K562 (cell line): ENCODE data around the gene ATP1A2. TPM values are rescaled to one million over a fixed set of nuclear protein-coding genes. Genes with fewer than 3 reads are reported as not detected.
"Not testable (repeated sequence)": the region's sequence is repeated elsewhere in the genome, so short reads cannot be mapped to it uniquely, and the experiment has no call there.

ENCODE experiments used
- ATAC-seq: fragments of 200-7000 bp; cut with Tn5 transposase; 3 replicates; pipeline ENCODE4 v1.9.1; 2020; ENCODE audit warnings: moderate library complexity
- BruUV-seq: library from RNA; stranded (reverse); fragments of 400-500 nt; replicated peaks from 2 replicates; lab custom pipeline; 2021; lab: Mats Ljungman, UMichigan
- CTCF ChIA-PET: fragments of 300-600 bp; formaldehyde crosslinking; extraction: SDS; loops from one replicate; lab custom pipeline; 2021; ENCODE audit warnings: low intra/inter-chr PET ratio; lab: Yijun Ruan, JAX
- POLR2A ChIA-PET: fragments of 300-600, 350-650 bp; sonication (Branson Sonifier 250); formaldehyde crosslinking; extraction: SDS; loops from one replicate; lab custom pipeline; 2021; ENCODE audit warnings: antibody characterized with exemption, inconsistent platforms; lab: Yijun Ruan, JAX
- DNase-seq, 4 experiments: peaks; one replicate each; pipeline versions ENCODE4 v3.0.0 to v3.0.0-alpha.2; 2011 to 2018; ENCODE audit warnings: low spot score in 3 of 4, mixed read lengths in 3 of 4; ENCODE audit errors: extremely low read depth in 1 of 4
- FAIRE-seq: peaks from 2 replicates; lab custom pipeline; 2011; peaks lifted over from hg19 to GRCh38; lab: Jason Lieb, UNC
- H2AFZ ChIP-seq: 2 replicates; pipeline ENCODE4 v1.6.0; 2011; ENCODE audit warnings: low read depth, low read length, control low read depth, inconsistent platforms
- H3K27ac ChIP-seq: fragments of 200-600 bp; 3 replicates; pipeline ENCODE4 v1.8.0; 2011; ENCODE audit warnings: low read depth, mild to moderate bottlenecking, control low read depth, inconsistent platforms, low read length, moderate library complexity, mixed read lengths; ENCODE audit errors: extremely low read depth
- H3K27me3 ChIP-seq, 2 experiments: fragments of 300-600 bp in 1 of 2; 2 replicates in 1 of 2; 3 replicates in 1 of 2; pipeline versions ENCODE4 v1.6.0 to v1.8.0; 2011; ENCODE audit warnings: inconsistent platforms in 2 of 2, low read length in 2 of 2, mild to moderate bottlenecking in 1 of 2, mixed read lengths in 1 of 2, moderate library complexity in 1 of 2; ENCODE audit not compliant: control insufficient read depth in 2 of 2, insufficient read depth in 2 of 2
- H3K36me3 ChIP-seq: fragments of 300-600 bp; 3 replicates; pipeline ENCODE4 v1.8.0; 2011; ENCODE audit warnings: mild to moderate bottlenecking, low read length, inconsistent platforms; ENCODE audit not compliant: control insufficient read depth, insufficient read depth
- H3K4me1 ChIP-seq, 2 experiments: fragments of 200-600 bp in 1 of 2; replicated peaks in 1 of 2; 2 replicates in 1 of 2; 3 replicates in 1 of 2; pipeline versions ENCODE4 v1.5.1 to v1.8.0; 2011; ENCODE audit warnings: inconsistent platforms in 2 of 2, low read length in 2 of 2, mild to moderate bottlenecking in 1 of 2, mixed read lengths in 1 of 2, moderate library complexity in 1 of 2; ENCODE audit not compliant: control insufficient read depth in 2 of 2, insufficient read depth in 2 of 2
- H3K4me2 ChIP-seq: 2 replicates; pipeline ENCODE4 v1.6.1; 2011; ENCODE audit warnings: low read length, control low read depth, inconsistent platforms, mixed read lengths; ENCODE audit not compliant: insufficient read depth
- H3K4me3 ChIP-seq: fragments of 200-600 bp; sonication (generic), shearing (Covaris generic); 2 replicates; pipeline ENCODE4 v1.5.1; 2016; ENCODE audit warnings: control low read depth, inconsistent platforms
- H3K79me2 ChIP-seq: fragments of 200-600 bp; 3 replicates; pipeline ENCODE4 v1.8.0; 2011; ENCODE audit warnings: low read length, inconsistent platforms; ENCODE audit not compliant: control insufficient read depth, insufficient read depth
- H3K9ac ChIP-seq, 2 experiments: 2 replicates each; pipeline versions ENCODE4 v1.6.0 to v1.6.1; 2011; ENCODE audit warnings: low read depth in 2 of 2, low read length in 2 of 2, control low read depth in 1 of 2, inconsistent platforms in 1 of 2, mild to moderate bottlenecking in 1 of 2, mixed read lengths in 1 of 2; ENCODE audit not compliant: insufficient read depth in 1 of 2
- H3K9me1 ChIP-seq: one replicate; pipeline ENCODE4 v1.6.0; 2011; ENCODE audit warnings: inconsistent platforms, mild to moderate bottlenecking, low read length, moderate library complexity; ENCODE audit not compliant: control insufficient read depth, insufficient read depth
- H3K9me3 ChIP-seq: replicated peaks from 2 replicates; pipeline ENCODE4 v1.5.1; 2011; ENCODE audit warnings: low read depth, low read length, inconsistent platforms; ENCODE audit not compliant: control insufficient read depth, insufficient read depth
- H4K20me1 ChIP-seq: replicated peaks from 2 replicates; pipeline ENCODE4 v1.6.1; 2011; ENCODE audit warnings: low read length, inconsistent platforms, mixed read lengths; ENCODE audit not compliant: control insufficient read depth, insufficient read depth
- C11orf30 ChIP-seq: fragments of 450-650 bp; IDR thresholded peaks from 2 replicates; pipeline ENCODE4 v1.6.1; 2016; ENCODE audit warnings: low read depth, mild to moderate bottlenecking
- CEBPB ChIP-seq: fragments of 450-650 bp; IDR thresholded peaks from 2 replicates; pipeline ENCODE4 v1.6.1; 2016; ENCODE audit warnings: missing genetic modification characterization, missing compliant biosample characterization
- CEBPG ChIP-seq, 3 experiments: fragments of 200-800 bp in 1 of 3; sonication (Bioruptor generic) in 1 of 3; sonication (generic) in 1 of 3; formaldehyde crosslinking in 1 of 3; IDR thresholded peaks in 2 of 3; conservative IDR thresholded peaks in 1 of 3; 2 replicates each; pipeline versions ENCODE4 v1.6.1 to v1.8.0; 2016 to 2022; ENCODE audit warnings: missing compliant biosample characterization in 2 of 3, missing genetic modification characterization in 2 of 3, mild to moderate bottlenecking in 1 of 3, missing genetic modification reagents in 1 of 3
- KDM1A ChIP-seq, 2 experiments: fragments of 450-650 bp; IDR thresholded peaks; 2 replicates each; pipeline ENCODE4 v1.6.1; 2016; ENCODE audit warnings: mild to moderate bottlenecking in 2 of 2
- MAFG ChIP-seq: fragments of 450-650 bp; conservative IDR thresholded peaks from 2 replicates; pipeline ENCODE4 v1.6.1; 2016; ENCODE audit warnings: missing genetic modification characterization, missing compliant biosample characterization
- NFE2 ChIP-seq: IDR thresholded peaks from 2 replicates; pipeline ENCODE4 v1.6.1; 2014; ENCODE audit warnings: antibody characterized with exemption, low read depth
- WGBS: fragments of 100-300 bp; shearing (Covaris generic); methylation state at CpG from one replicate; pipeline ENCODE4 v1.1.6; 2016; ENCODE audit warnings: low coverage, mixed read lengths; ENCODE audit not compliant: insufficient coverage; ENCODE audit errors: missing lambda C conversion rate; 5-methylcytosine and 5-hydroxymethylcytosine counted together
- in situ Hi-C: fragments of 300-500 bp; cut with MboI; formaldehyde crosslinking; loops from 4 replicates; pipeline ENCODE4 v1.15.0; 2018; ENCODE audit warnings: inconsistent platforms, mixed read lengths
- intact Hi-C: fragments of 100-400 bp; cut with micrococcal nuclease; formaldehyde crosslinking; loops from 2 replicates; pipeline ENCODE4 v1.14.2; 2022
- polyA plus RNA-seq, 8 experiments: library from polyadenylated mRNA; depleted of rRNA in 4 of 8; stranded (reverse) in 5 of 8; unstranded in 3 of 8; fragments of >200 nt; fragmentation: Nextera tagmentation in 2 of 8; fragmentation: Illumina TruSeq in 1 of 8; extraction: Ambion mirVana in 2 of 8; extraction: Trizol in 1 of 8; gene quantifications; 2 replicates each; pipeline versions ENCODE4 v1.2.1 to v1.2.3, GENCODE V29; 2011 to 2014; ENCODE audit warnings: inconsistent platforms in 1 of 8, missing spikeins in 1 of 8
- total RNA-seq, 7 experiments: library from RNA; depleted of rRNA in 6 of 7; stranded (reverse); fragments of >200 nt in 6 of 7; fragmentation: Illumina TruSeq in 2 of 7; extraction: Trizol in 2 of 7; gene quantifications; 2 replicates each; pipeline versions ENCODE4 v1.2.1 to v1.2.3, GENCODE V29; 2011 to 2021; ENCODE audit warnings: low replicate concordance in 1 of 7

The ATP1A2 gene
- total and polyA plus RNA-seq, 9 of the 15 experiments (the other 6 are each of a cell fraction or from before 2014, with no cell fraction given), result 0.04 to 0.11 (median 0.09) TPM; not detected in 6

- H3K27ac ChIP-seq; in situ Hi-C loops; CTCF ChIA-PET; POLR2A ChIA-PET; H3K9me3 ChIP-seq; H2AFZ ChIP-seq; H3K4me1 ChIP-seq; H3K4me2 ChIP-seq; H4K20me1 ChIP-seq; H3K9ac ChIP-seq; intact Hi-C loops; H3K9me1 ChIP-seq; H3K4me3 ChIP-seq; FAIRE-seq; H3K36me3 ChIP-seq; ATAC-seq; H3K79me2 ChIP-seq; DNase-seq; BruUV-seq; TF ChIP-seq CEBPG (CRISPR knock-in tag; IDR thresholded peaks at IDR 0.05): not testable (repeated sequence)
- TF ChIP-seq MAFG (tag) (0 out of 2 replicates have a peak, but pooled peaks have one; percentile 8), NFE2 (peak; percentile 36), CEBPG (tag; conservative IDR thresholded peaks at IDR 0.05 in 1 of 2, IDR thresholded peaks at IDR 0.05 in 1 of 2) (peak in 1 of 2 experiments; percentile 57; a peak in 2 of 4 replicates), KDM1A (IDR thresholded peaks at IDR 0.05) (peak; percentile 32 to 51; a peak in 1 of 4 replicates), C11orf30 (peak; percentile 24; the same call in 1 of the 2 replicates), CEBPB (tag) (peak; percentile 44; the same call in 1 of the 2 replicates)
- peaks cover 20 to 65% of the 10 kb centered on the region in 2 experiments; a peak in 4 of 5 replicates for H3K27me3 ChIP-seq
- WGBS, result 5% methylated on average over 4 of the region's 4 CpGs
Measured at GRCh38 chr1:160126342-160126741, 10.8 kb downstream of the ATP1A2 start.
